ENCODE results near the gene TMEM212.

- no peak for TF ChIP-seq POLR2AphosphoS5 (IDR thresholded peaks at IDR 0.05; ENCODE audit: low read depth, low read length)
- TF ChIP-seq TAF1 (IDR thresholded peaks at IDR 0.05; ENCODE audit: borderline replicate concordance, low read depth, low read length), result no peak
- no peak; the same call in 1 of the 2 replicates for TF ChIP-seq POLR2A (IDR thresholded peaks at IDR 0.05; ENCODE audit: low read depth, low read length)
Observed at GRCh38 chr3:171809861-171810628, 33.1 kb upstream of the TMEM212 start, which contains the start of gene PLD1.

Data from GM12892 (cell line).